ENCODE data around the gene GXYLT2. TPM values are rescaled to one million over a fixed set of nuclear protein-coding genes. Genes with fewer than 3 reads are reported as not detected.
A peak's percentile ranks its signal among the peaks of the same experiment; 100 is the strongest.

The GXYLT2 gene
- total and polyA plus RNA-seq, 2 of the 13 experiments (the other 11 are each of a cell fraction or from before 2014, with no cell fraction given) = 4.3 to 6.9 TPM

DNA sequence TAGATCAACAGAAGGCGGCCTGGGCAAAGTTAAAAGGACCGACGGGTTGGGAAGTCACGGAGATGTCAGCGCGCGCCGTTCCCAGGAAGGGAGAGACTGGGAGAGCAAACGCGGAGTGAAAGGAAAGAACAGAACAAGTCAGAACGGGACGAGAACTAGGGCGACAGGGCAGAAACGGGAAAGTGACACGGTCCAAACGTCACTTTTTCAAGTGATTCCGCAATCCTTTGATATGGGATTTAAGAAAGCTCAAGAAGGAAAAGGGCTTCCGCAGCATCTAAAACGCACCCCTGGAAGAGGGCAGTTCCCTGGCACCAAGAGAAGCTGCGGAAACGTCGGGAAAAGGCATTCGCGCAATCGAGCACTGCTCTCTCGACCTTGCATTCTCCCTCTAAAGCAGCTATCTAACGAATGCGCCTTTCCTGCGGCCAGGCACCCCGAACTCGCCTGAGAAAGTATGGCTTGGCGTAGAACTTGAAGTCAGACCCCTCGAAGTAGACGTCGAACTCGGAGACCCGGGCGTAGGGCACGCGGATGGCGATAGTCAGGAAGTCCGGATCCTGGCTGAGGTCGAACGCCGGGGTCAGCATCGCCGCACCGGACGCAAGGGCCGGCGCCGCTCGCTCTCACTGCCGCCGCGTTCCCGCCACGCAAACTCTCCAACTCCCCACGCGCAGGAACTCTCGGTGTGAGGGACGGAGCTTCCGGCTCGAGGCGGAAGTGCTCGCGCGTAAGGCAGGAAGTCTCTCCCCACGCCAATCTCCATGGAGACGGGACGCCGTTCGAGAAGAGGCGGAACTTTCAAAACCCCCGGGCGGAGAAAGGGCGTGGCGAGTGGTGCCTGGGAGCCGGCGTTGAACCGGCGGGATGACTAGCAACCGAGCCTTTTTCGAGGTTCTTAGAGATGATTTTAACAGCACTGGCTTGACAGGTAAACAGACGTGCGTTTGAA is 39.8 kb upstream of the GXYLT2 start, which contains the start of gene SHQ1 (continued):
- TF ChIP-seq, protein P1, sequence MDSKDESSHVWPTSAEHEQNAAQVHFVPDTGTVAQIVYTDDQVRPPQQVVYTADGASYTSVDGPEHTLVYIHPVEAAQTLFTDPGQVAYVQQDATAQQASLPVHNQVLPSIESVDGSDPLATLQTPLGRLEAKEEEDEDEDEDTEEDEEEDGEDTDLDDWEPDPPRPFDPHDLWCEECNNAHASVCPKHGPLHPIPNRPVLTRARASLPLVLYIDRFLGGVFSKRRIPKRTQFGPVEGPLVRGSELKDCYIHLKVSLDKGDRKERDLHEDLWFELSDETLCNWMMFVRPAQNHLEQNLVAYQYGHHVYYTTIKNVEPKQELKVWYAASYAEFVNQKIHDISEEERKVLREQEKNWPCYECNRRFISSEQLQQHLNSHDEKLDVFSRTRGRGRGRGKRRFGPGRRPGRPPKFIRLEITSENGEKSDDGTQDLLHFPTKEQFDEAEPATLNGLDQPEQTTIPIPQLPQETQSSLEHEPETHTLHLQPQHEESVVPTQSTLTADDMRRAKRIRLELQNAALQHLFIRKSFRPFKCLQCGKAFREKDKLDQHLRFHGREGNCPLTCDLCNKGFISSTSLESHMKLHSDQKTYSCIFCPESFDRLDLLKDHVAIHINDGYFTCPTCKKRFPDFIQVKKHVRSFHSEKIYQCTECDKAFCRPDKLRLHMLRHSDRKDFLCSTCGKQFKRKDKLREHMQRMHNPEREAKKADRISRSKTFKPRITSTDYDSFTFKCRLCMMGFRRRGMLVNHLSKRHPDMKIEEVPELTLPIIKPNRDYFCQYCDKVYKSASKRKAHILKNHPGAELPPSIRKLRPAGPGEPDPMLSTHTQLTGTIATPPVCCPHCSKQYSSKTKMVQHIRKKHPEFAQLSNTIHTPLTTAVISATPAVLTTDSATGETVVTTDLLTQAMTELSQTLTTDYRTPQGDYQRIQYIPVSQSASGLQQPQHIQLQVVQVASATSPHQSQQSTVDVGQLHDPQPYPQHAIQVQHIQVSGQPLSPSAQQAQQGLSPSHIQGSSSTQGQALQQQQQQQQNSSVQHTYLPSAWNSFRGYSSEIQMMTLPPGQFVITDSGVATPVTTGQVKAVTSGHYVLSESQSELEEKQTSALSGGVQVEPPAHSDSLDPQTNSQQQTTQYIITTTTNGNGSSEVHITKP (CRISPR knock-in tag; IDR thresholded peaks at IDR 0.05; ENCODE audit: low read depth) = no peak
- TF ChIP-seq SP5 (CRISPR knock-in tag; IDR thresholded peaks at IDR 0.05; ENCODE audit: borderline replicate concordance, low read depth) (peak; percentile 47; the same call in 1 of the 2 replicates), RFXANK (CRISPR knock-in tag; IDR thresholded peaks at IDR 0.05) (no peak), ONECUT2 (CRISPR knock-in tag; IDR thresholded peaks at IDR 0.05) (no peak), KLF15 (CRISPR knock-in tag; IDR thresholded peaks at IDR 0.05; ENCODE audit: borderline replicate concordance) (0 out of 2 replicates have a peak, but pooled peaks have one; percentile 68), ZNF607 (CRISPR knock-in tag; IDR thresholded peaks at IDR 0.05; ENCODE audit: borderline replicate concordance) (peak; percentile 87), ZNF124 (CRISPR knock-in tag; IDR thresholded peaks at IDR 0.05) (no peak; the same call in 1 of the 2 replicates), ZNF407 (CRISPR knock-in tag; IDR thresholded peaks at IDR 0.05; ENCODE audit: not compliant biosample characterization) (peak; percentile 85), MAFG (CRISPR knock-in tag; IDR thresholded peaks at IDR 0.05) (no peak), ZNF556 (CRISPR knock-in tag; IDR thresholded peaks at IDR 0.05; ENCODE audit: borderline replicate concordance) (0 out of 2 replicates have a peak, but pooled peaks have one; percentile 65), CBX2 (IDR thresholded peaks at IDR 0.05; ENCODE audit: low read depth, low read length) (no peak), CBX2 (CRISPR knock-in tag; IDR thresholded peaks at IDR 0.05; ENCODE audit: low read depth) (peak; percentile 89; the same call in 1 of the 2 replicates), ZNF619 (CRISPR knock-in tag; IDR thresholded peaks at IDR 0.05) (peak; percentile 44; the same call in 1 of the 2 replicates), WIZ (CRISPR knock-in tag; IDR thresholded peaks at IDR 0.05) (peak; percentile 84; the same call in 1 of the 2 replicates), POGZ (CRISPR knock-in tag; IDR thresholded peaks at IDR 0.05) (peak; percentile 53; the same call in 1 of the 2 replicates)

Data from HepG2 (cell line).